ENCODE data around the gene TRMT61A.
A peak's percentile ranks its signal among the peaks of the same experiment; 100 is the strongest.

TRMT61A gene

DNA sequence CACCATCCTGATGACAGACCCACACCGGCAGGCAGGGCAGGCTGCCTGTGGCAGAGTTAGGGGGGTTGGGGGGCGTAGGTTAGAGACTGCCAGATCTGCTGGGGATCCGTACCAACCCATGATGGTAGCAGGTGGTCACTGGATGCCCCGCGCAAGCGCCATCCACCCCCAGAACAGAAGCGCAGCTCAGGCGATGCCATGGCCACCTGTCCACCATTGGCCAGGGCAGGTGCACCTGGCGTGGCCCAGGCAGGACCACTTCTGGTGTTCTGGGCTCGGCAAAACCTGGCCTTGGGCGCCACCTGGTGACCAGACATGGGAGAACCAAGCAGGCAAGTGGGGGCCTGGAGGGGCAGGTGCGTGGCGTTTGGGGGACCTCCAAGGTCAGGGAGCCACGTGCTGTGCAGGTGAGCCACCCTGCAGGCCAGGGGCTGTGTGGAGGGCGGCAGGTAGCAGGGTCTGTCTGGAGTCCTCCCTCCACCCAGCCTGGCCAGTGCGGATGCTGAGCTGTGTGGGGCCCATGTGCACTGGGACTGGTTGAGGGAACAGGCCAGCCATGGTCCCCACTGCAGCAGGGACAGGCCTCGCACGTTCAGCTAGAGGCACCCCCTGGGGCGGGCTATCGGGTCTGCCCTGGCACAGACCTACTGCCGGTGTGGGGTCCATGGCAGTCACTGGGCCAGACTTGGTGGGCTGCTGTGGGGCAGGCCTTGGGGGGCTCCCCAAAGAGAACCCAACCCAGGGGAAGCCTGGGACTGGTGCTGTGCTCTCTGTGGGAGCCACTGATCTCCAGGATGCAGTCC lies 17.9 kb downstream of the TRMT61A start:
- TF ChIP-seq, protein P1, sequence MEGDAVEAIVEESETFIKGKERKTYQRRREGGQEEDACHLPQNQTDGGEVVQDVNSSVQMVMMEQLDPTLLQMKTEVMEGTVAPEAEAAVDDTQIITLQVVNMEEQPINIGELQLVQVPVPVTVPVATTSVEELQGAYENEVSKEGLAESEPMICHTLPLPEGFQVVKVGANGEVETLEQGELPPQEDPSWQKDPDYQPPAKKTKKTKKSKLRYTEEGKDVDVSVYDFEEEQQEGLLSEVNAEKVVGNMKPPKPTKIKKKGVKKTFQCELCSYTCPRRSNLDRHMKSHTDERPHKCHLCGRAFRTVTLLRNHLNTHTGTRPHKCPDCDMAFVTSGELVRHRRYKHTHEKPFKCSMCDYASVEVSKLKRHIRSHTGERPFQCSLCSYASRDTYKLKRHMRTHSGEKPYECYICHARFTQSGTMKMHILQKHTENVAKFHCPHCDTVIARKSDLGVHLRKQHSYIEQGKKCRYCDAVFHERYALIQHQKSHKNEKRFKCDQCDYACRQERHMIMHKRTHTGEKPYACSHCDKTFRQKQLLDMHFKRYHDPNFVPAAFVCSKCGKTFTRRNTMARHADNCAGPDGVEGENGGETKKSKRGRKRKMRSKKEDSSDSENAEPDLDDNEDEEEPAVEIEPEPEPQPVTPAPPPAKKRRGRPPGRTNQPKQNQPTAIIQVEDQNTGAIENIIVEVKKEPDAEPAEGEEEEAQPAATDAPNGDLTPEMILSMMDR (IDR thresholded peaks at IDR 0.05; ENCODE audit: low read depth, low read length, missing control alignments): peak; percentile 85
- no peak for DNase-seq (ENCODE audit: low read depth)
- H3K4me3 ChIP-seq (ENCODE audit: low read depth, low read length): no peak overlapping the region

- no peak for DNase-seq (ENCODE audit: low read depth)
- TF ChIP-seq, protein P1 (IDR thresholded peaks at IDR 0.05; ENCODE audit: low read depth, low read length, missing control alignments): no peak
These were observed 18.5 kb downstream of the TRMT61A start for GRCh38 chr14:103547455-103547940.

GRCh38 chr14:103547941-103548462 lies 19.0 kb downstream of the TRMT61A start:
- TF ChIP-seq, protein P1 (IDR thresholded peaks at IDR 0.05; ENCODE audit: low read depth, low read length, missing control alignments): no peak
- no peak overlapping the region for H3K4me3 ChIP-seq (ENCODE audit: low read depth, low read length)
- DNase-seq (ENCODE audit: low read depth): no peak

More at GRCh38 chr14:103547455-103547940, 18.5 kb downstream of the TRMT61A start:
- H3K4me3 ChIP-seq (ENCODE audit: low read depth, low read length): no peak overlapping the region

- TF ChIP-seq, protein P1 (IDR thresholded peaks at IDR 0.05; ENCODE audit: low read depth, low read length, missing control alignments): no peak
- DNase-seq (ENCODE audit: low read depth): no peak
- no peak overlapping the region for H3K4me3 ChIP-seq (ENCODE audit: low read depth, low read length)
These were observed 19.7 kb downstream of the TRMT61A start for GRCh38 chr14:103548463-103549351.

DNA sequence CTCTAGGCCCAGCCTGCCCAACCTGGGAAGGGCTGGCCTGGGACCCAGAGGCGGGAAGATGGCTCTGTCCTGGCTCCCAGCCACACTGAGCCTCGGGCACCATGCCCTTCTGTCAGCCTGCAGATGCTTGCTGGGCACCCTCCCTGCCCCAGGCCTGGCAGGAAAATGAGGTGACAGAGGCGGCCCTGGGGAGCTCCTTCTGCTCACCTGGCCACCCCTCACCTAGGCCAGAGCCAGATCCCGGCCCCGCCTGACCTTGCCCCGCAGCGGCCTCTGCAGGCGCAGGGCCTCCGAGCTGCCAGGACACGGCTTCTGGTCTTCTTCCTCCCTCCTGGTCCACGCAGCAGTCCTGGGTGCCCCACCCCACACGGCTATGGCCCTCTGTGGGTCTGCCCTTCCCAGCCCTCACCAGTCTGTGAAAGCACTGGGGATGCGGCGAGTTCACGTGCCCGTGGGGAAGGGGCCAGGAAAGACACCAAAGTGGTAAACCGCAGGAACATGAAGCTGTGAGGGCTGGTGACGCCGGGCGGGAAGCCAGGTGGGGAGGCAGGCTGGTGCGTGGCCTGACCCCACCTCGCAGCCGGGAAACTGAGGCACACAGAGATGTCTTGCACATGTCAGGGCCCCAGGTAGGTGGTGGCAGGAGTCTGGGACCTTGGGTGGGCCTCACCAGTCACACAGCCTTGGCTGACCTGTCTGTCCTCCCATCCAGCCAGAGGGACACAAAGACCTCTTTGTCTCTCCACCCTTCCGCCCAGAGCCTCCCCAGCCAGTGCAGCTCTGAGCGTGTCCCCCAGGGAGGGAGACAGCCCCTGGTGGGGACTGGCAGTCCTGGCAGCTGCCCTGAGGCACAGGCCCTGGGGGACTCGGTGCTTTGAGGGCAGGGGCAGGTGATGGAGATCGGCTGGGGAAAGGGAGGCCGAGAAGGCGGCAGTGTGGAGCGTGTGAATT lies 20.6 kb downstream of the TRMT61A start:
- TF ChIP-seq, protein P1 (IDR thresholded peaks at IDR 0.05; ENCODE audit: low read depth, low read length, missing control alignments): no peak
- DNase-seq (ENCODE audit: low read depth): no peak
- no peak overlapping the region for H3K4me3 ChIP-seq (ENCODE audit: low read depth, low read length)

Data from GM12864 (cell line).